Measurements from ENCODE around the gene TRMT2A.

DNA sequence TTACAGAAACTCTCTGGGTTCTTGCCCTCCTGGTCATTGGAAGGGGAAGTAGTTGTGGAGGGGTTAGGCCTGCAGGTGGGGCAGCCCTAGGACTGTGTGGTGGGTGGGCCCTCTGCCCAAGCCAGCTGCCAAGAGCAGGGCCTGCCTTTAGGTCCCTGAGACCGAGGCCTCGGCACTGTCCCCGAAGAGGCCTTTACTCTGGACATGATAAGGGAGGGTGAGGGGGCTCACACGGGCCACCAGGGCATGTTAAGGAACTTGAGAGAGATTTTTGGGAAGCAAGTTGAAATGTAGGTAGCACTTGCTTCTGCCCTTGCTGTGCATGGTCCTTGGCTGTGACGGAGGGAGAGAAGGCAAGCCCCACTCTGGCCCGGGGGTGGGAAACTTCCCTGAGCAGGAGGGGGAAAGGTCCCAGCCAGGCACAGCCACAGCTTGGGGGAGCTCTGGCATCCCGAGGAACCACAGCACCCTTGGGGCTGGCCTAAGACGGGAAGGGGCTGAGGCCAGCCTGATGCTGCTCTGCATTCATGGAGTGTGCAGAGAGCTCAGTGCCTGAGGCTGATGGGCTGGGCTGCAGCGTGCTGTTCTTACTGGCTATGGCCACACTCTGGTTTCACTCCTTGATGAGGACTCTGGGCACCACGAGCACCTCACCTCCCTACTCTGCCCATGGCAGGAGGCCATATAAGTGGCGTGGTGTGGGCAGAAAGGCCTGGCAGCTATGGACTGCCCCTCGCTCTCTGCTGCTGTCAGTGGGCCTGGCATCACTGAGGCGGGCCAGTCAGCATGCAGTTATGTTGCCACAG, 8.9 kb downstream of the TRMT2A start:
- TF ChIP-seq, protein P1, sequence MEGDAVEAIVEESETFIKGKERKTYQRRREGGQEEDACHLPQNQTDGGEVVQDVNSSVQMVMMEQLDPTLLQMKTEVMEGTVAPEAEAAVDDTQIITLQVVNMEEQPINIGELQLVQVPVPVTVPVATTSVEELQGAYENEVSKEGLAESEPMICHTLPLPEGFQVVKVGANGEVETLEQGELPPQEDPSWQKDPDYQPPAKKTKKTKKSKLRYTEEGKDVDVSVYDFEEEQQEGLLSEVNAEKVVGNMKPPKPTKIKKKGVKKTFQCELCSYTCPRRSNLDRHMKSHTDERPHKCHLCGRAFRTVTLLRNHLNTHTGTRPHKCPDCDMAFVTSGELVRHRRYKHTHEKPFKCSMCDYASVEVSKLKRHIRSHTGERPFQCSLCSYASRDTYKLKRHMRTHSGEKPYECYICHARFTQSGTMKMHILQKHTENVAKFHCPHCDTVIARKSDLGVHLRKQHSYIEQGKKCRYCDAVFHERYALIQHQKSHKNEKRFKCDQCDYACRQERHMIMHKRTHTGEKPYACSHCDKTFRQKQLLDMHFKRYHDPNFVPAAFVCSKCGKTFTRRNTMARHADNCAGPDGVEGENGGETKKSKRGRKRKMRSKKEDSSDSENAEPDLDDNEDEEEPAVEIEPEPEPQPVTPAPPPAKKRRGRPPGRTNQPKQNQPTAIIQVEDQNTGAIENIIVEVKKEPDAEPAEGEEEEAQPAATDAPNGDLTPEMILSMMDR (IDR thresholded peaks at IDR 0.05): no peak
- no peak for TF ChIP-seq POLR2A (IDR thresholded peaks at IDR 0.05)
